GM12801 (cell line): ENCODE measurements around the gene NDUFA12.

Experiments
- CTCF ChIP-seq: IDR thresholded peaks from one replicate; pipeline ENCODE4 v1.5.1; 2011; ENCODE audit warnings: control low read depth; ENCODE audit not compliant: insufficient read length; ENCODE audit errors: extremely low read depth

NDUFA12 gene

DNA sequence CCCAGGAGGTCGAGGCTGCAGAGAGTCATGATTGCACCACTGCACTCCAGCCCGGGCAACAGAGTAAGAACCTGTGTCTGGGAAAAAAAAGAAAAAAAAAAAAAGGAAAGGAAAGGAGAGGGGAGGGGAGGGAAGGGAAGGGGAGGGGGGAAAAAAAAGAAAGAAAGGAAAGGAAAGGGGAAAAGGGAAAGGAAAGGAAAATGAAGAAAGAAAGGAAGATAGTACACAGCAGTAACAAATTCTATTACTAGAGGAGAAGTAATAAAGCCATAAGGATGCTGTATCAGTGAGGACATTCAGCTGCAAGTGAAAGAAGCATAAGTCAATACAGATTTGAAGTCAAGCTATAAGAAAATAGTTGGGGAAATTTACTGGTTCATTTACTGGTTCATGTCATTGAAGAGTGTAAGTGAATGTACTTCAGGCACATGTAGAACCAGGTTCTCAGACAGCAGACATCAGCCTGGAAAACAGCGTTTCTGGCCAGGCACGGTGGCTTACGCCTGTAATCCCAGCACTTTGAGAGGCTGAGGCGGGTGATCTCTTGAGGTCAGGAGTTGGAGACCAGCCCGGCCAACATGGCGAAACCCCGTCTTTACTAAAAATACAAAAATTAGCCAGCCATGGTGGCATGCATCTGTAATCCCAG lies 37.4 kb downstream of the NDUFA12 start:
- TF ChIP-seq CTCF: no peak

GRCh38 chr12:94963649-94964048 lies 39.8 kb downstream of the NDUFA12 start:
- no peak for TF ChIP-seq CTCF

DNA sequence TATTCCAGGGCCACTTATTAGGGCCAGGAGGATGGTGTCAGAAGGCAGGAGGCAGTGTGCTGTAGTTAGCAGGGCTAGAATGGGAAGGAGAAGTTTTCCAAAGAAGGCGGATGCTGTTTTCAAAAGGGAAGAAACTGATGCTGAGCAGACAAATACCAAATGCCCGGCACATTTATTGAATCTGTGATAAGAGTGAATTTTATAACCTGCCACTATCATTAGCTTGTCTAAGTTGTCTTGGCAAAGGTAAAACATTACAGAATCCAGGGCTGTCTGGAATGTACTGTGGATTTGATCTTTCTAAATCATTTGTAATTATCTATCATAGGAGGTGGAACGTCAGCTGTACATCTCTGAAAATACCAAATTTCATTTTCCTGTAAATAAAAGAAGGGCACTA lies 40.8 kb downstream of the NDUFA12 start:
- no peak for TF ChIP-seq CTCF

DNA sequence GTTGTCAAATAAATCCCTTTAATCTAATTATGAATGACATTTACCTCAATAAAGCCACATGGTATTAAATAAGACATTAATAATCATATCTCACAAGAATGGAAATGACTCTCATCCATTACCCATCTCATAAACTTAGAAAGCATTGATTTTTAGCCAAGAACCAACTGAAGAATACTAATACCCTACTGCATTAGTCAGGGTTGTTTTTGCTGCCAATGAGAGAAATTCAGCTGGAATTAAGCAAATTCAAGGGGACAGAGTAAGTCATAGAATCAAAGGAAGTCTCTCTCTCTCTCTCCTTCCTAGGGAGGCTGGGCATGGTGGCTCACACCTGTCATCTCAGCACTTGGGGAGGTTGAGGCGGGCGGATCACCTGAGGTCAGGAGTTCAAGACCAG lies 41.6 kb downstream of the NDUFA12 start:
- TF ChIP-seq CTCF: no peak

GRCh38 chr12:94961256-94961824 lies 42.2 kb downstream of the NDUFA12 start:
- no peak for TF ChIP-seq CTCF

DNA sequence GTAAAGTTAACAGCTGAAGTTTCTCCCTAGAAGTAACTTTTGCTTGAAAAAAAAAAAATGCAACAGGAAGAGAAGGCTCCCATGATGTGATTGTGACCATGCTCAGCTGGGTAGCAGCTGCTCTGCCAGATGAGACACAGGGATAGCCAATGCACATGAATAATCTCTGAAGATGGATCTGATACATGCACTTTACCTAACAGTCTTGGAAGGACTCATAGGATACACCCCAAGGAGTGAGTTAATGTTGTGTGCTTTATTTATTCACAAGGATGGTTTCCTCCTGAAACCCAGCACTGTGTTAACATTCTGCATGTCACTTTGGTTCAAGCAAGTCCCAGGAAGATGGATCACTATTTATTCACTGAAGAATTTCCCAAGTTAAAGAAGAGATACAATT lies 46.5 kb downstream of the NDUFA12 start:
- no peak for TF ChIP-seq CTCF

DNA sequence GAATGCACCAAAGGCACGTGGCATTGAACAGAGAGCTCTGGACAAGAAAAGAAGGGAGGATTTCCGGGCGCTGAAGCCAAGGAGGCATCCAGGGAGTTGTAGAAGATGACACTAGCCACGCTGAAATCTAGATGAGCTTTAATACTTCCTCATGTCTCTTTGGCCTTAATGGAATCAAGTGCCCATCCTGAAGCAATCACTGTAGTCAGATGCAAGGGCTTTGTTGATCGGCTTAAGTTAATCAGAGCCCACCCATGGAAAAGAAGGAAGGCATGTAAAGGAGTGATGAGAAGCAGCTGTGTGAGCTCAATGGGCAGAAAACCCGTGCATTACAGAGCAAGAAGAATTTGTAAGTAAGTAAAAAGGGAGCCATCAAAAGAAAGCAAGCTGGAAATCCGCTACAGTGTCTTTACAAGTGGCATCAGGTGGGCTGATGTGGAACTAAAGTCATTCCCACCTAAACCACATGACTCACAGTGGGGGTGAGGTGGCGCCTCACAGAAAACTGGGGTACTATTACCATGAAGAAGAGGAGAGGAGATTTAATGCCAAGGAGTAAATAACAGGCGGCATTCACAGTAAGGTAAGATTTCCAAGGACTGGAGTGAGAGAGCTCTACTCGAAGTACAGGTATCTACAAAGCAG lies 48.4 kb downstream of the NDUFA12 start:
- TF ChIP-seq CTCF: no peak
